Fibroblast of pulmonary artery (primary cell): ENCODE results near the gene PCYT1A.
"Not testable (repeated sequence)": the region's sequence is repeated elsewhere in the genome, so short reads cannot be mapped to it uniquely, and the experiment has no call there.

Experiments used
- DNase-seq: peaks from one replicate; pipeline ENCODE4 v3.0.0-alpha.2; 2010; ENCODE audit warnings: low read depth
- H3K4me3 ChIP-seq: replicated peaks from 2 replicates; pipeline ENCODE4 v1.5.1; 2011; ENCODE audit warnings: low read depth, mild to moderate bottlenecking, control low read depth, low read length, moderate library complexity
- CTCF ChIP-seq: IDR thresholded peaks from 2 replicates; pipeline ENCODE4 v1.5.1; 2011; ENCODE audit warnings: mild to moderate bottlenecking, control low read depth, low read length, inconsistent platforms; ENCODE audit errors: missing control alignments

The PCYT1A gene

GRCh38 chr3:196186651-196187573 lies 100.6 kb downstream of the PCYT1A start:
- no peak overlapping the region for H3K4me3 ChIP-seq
- no peak for DNase-seq
- no peak for TF ChIP-seq CTCF

GRCh38 chr3:196184881-196185280 lies 102.6 kb downstream of the PCYT1A start:
- DNase-seq, result no peak
- H3K4me3 ChIP-seq, result no peak overlapping the region
- TF ChIP-seq CTCF, result no peak

- H3K4me3 ChIP-seq, DNase-seq: not testable (repeated sequence)
Measured at GRCh38 chr3:196184169-196184432, 103.4 kb downstream of the PCYT1A start.

- TF ChIP-seq CTCF, result no peak
- H3K4me3 ChIP-seq, result no peak overlapping the region
- no peak for DNase-seq
Measured at GRCh38 chr3:196181127-196181546, 106.4 kb downstream of the PCYT1A start.

- TF ChIP-seq CTCF, result no peak
- no peak overlapping the region for H3K4me3 ChIP-seq
- DNase-seq, result no peak
Measured at GRCh38 chr3:196180346-196180745, 107.2 kb downstream of the PCYT1A start.
